Motor neuron (in vitro differentiated cells): ENCODE data around the gene MAML3. TPM values are rescaled to one million over a fixed set of nuclear protein-coding genes. Genes with fewer than 3 reads are reported as not detected.

ENCODE experiments used
- ATAC-seq, 8 experiments: fragments of 200-7000 bp; cut with Tn5 transposase; replicated peaks in 6 of 8; 2 replicates each; pipeline ENCODE4 v1.8.0; 2021; ENCODE audit warnings: mild to moderate bottlenecking in 8 of 8, moderate library complexity in 8 of 8
- H3K27ac ChIP-seq, 2 donors: fragments of 250-450 bp; sonication (Bioruptor Pico); 2 replicates each; pipeline ENCODE4 v1.9.0; 2021; ENCODE audit warnings: antibody characterized with exemption in 2 of 2, mild to moderate bottlenecking in 2 of 2, moderate library complexity in 1 of 2
- H3K4me1 ChIP-seq, 2 donors: fragments of 250-450 bp; sonication (Bioruptor Pico); replicated peaks in 1 of 2; 2 replicates each; pipeline ENCODE4 v1.6.1; 2021; ENCODE audit warnings: antibody characterized with exemption in 2 of 2, mild to moderate bottlenecking in 2 of 2, moderate library complexity in 1 of 2
- H3K4me3 ChIP-seq, 5 donors: fragments of 250-450 bp; sonication (Bioruptor Pico); 2 replicates each; pipeline ENCODE4 v1.9.0; 2021; ENCODE audit warnings: antibody characterized with exemption in 5 of 5, mild to moderate bottlenecking in 5 of 5, moderate library complexity in 4 of 5
- WGBS, 10 experiments: fragments of 450-650 bp; shearing (Covaris generic); methylation state at CpG; one replicate each; pipeline ENCODE4 v1.0.0; 2022; 5-methylcytosine and 5-hydroxymethylcytosine counted together
- in situ Hi-C, 9 experiments: fragments of 400-800 bp; cut with MboI; loops; one replicate each; pipeline ENCODE4 v1.15.0; 2021; ENCODE audit warnings: low sequenced_read_pairs in 9 of 9, low pct_unique_long_range_greater_than_20kb in 2 of 9; ENCODE audit not compliant: unreplicated experiment in 9 of 9
- total RNA-seq, 8 experiments: library from RNA; unstranded; fragments of 300-600 nt; gene quantifications; 2 replicates each; pipeline versions ENCODE4 v1.2.3 to v1.2.4, GENCODE V29; 2022

The MAML3 gene
- total RNA-seq, 8 experiments from 2014 or later: 1.7 to 24.0 (median 12.9) TPM

DNA sequence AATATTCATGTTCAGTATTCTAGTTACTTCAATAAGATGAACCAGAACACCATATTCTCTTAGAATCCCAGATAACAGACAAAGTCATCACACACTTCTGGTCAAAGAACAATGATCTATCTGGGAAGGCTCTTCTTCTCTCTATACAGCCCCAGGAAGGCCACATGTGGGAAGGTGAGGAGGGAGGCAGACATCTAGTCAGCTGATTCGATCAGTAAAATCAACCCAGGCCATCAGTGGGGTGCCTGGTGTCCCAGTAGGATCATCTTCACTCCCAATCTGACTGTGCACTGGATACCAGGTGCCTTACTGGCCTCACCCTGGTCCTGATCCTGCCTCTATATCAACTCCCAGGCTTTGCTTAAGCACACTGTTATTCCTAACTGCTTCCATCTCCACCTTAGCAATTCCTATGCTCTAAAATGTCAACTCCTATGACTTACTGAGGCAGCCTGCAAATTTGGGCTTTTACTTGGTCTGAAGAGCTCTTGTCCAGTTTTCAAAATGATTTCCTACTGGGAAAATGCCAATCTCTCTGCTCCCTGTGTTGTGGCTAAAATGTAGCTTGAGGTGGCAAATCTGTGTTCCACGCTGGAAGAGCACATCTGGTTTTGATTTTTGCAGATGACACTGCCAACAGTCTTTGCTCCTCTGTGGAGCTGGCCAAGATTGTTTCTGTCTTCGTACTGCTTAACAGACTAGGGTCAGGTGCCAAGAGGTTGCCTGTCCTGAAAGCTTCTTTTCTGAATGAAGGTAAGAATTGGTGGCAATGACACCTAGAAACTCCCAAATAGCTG lies 359.6 kb downstream of the MAML3 start:
- Histone ChIP-seq H3K4me3 (no peak overlapping the region), H3K27ac (no peak overlapping the region), H3K4me1 (peaks cover 27 to 32% of the 10 kb centered on the region in 2 donors)
- WGBS, 10 experiments: 16 to 100% (median 94%) methylated on average over 2 to 3 of the region's 3 CpGs; no CpG with 5 or more reads in 5 of the 10 experiments
- in situ Hi-C loops: no loop called here
- peak in 3 of 8 experiments; percentile 68 to 90 (median 86) for ATAC-seq

DNA sequence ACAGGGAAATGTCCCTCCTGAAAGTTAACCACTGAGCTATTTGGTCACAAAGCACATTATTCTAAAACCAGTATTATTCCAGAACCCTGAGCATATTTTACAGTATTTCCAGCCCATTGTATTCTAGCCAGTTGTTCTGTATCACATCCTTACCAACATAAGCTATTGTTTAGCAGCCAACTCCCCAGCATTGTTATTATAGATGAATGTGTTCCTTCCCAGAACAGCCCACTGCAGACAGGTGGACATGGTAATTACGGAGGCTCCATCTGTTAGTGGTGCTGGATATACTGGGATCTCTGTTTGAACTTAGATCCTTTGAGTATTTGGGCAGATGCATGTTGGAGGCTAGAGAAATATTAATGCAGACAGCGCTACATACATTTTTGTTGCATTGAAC lies 362.3 kb downstream of the MAML3 start:
- no peak for ATAC-seq
- Histone ChIP-seq H3K4me3 (no peak overlapping the region), H3K4me1 (peaks cover 27 to 33% of the 10 kb centered on the region in 2 donors), H3K27ac (no peak overlapping the region)
- WGBS, 10 experiments: 71 to 90% (median 88%) methylated on average over 1 to 2 of the region's 2 CpGs; no CpG with 5 or more reads in 6 of the 10 experiments
- in situ Hi-C loops: no loop called here

DNA sequence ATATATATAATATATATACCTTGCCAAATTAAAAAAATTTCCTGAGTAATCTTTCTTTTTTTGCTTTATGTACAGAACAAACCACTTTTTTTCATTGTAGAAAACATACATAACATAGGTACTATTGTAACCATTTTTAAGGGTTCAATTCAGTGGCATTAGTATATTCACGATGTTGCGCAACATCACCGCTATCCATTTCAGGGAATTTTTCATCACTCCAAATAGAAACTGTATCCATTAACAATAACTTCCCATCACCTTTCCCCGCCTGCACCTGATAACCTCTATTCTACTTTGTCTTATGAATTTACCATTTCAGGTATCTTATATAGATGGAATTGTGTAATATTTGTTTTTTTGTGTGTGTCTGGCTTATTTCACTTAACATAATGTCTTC lies 363.7 kb downstream of the MAML3 start:
- no peak overlapping the region for H3K4me3 ChIP-seq
- 83 to 100% (median 96%) methylated on average over 1 to 4 of the region's 4 CpGs; no CpG with 5 or more reads in 1 of the 10 experiments for WGBS, 10 experiments
- no peak for ATAC-seq
- peaks cover 35 to 36% of the 10 kb centered on the region in 2 donors for H3K4me1 ChIP-seq
- in situ Hi-C loops: no loop called here
- H3K27ac ChIP-seq: no peak overlapping the region

DNA sequence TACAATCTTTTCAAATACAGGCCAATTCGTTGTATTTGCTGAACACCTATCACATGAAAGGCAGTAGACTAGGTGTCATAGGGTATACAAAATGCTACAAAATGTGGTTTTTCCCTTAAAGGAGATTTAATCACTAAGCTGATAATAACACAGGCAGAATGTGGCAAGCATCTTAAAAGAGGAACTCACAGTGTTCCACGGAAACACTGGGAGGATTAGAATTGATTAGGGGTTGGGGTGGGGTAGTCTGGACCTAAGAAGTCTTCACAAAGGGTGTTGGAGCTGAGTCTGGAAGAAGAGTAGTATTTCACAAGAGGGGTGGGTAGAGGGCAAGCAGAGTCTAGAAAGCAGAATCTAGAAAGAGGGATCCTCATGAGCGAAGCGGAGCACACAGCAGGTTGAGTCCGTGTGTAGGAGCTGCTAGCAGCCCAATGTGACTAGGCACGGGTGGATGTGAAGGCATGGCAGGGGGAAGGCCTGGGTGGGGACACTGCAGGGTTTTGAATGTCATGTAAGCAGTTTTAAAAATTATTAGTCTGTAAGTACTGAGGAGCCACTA lies 364.8 kb downstream of the MAML3 start:
- in situ Hi-C loops: no loop called here
- H3K4me3 ChIP-seq: no peak overlapping the region
- peaks cover 35 to 40% of the 10 kb centered on the region in 2 donors for H3K4me1 ChIP-seq
- WGBS, 10 experiments: 14 to 100% (median 88%) methylated on average over 1 to 5 of the region's 6 CpGs; no CpG with 5 or more reads in 3 of the 10 experiments
- H3K27ac ChIP-seq: no peak overlapping the region
- ATAC-seq: no peak

GRCh38 chr4:139786494-139787354 lies 367.3 kb downstream of the MAML3 start:
- 31 to 100% (median 74%) methylated on average over 1 to 9 of the region's 12 CpGs for WGBS, 10 experiments
- Histone ChIP-seq H3K27ac (peak overlapping the region; percentile 30 to 42), H3K4me3 (peak overlapping the region in 1 of 5 donors; percentile 3), H3K4me1 (peaks cover 56% of the 10 kb centered on the region in 2 donors)
- in situ Hi-C loops: no loop called here
- peak in 5 of 8 experiments; percentile 40 to 76 (median 73) for ATAC-seq

DNA sequence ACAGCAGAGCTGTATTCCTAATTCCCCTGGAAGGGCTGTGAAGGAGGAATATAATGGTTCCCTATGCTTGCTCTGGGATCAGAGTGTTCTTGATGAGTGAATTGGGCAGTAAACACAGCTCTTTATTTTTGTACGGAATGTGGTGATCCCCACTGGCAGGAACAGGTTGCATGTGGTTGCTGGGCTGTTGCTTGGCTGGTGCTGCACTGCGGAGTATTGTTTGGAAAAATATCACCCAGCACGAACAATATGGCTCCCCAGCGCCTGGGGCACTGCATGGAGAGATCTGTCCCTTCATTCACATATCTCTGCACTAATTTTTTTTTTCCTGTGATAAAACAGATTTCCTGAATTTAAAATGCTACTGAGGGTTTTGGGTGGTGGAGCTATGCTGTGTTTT lies 368.6 kb downstream of the MAML3 start:
- Histone ChIP-seq H3K4me1 (peaks cover 56% of the 10 kb centered on the region in 2 donors), H3K27ac (peak overlapping the region in 1 of 2 donors; percentile 40), H3K4me3 (no peak overlapping the region)
- ATAC-seq: peak in 2 of 8 experiments; percentile 26 to 61
- in situ Hi-C loops: no loop called here
- 70 to 100% (median 89%) methylated on average over 1 to 4 of the region's 4 CpGs; no CpG with 5 or more reads in 1 of the 10 experiments for WGBS, 10 experiments

DNA sequence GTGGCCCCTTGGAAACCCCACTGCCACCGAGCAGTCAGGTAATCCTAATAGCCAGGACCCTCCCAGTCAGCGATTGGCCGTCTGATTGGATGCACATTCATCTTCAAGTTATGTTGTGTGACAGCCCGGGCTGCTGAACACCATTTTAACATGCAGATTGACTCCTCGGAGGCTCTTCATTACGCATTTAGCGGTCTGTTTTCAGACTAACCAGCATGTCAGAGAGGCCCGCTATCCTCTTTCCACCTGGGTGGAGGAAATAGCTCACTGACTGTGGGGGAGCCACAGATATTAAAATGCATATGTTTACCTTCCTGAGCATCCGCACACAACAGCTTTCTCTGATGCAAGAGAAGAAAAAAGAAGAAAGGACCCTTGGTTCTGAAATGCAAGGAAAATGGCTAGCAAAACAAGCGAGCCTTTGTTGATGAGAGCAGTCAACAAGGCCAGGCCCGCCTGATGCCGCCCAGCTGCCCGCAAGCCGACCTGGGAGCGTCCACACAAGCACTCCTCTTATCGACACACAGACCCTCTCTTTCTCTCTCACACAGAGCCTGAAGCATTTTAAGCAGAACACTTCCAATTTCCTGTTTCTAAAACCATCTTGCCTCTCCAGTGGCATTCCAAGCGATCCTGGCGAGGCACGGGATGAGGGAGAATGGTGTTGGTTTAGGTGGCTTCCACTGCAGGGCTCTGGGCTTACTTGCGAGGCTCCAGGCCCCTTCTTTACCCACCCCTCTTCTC lies 370.1 kb downstream of the MAML3 start:
- Histone ChIP-seq H3K4me3 (no peak overlapping the region), H3K4me1 (peaks cover 66 to 68% of the 10 kb centered on the region in 2 donors), H3K27ac (peak overlapping the region; percentile 62 to 69)
- in situ Hi-C loops: no loop called here
- peak in 5 of 8 experiments; percentile 49 to 72 (median 58) for ATAC-seq
- 29 to 86% (median 66%) methylated on average over 1 to 19 of the region's 20 CpGs; no CpG with 5 or more reads in 2 of the 10 experiments for WGBS, 10 experiments

DNA sequence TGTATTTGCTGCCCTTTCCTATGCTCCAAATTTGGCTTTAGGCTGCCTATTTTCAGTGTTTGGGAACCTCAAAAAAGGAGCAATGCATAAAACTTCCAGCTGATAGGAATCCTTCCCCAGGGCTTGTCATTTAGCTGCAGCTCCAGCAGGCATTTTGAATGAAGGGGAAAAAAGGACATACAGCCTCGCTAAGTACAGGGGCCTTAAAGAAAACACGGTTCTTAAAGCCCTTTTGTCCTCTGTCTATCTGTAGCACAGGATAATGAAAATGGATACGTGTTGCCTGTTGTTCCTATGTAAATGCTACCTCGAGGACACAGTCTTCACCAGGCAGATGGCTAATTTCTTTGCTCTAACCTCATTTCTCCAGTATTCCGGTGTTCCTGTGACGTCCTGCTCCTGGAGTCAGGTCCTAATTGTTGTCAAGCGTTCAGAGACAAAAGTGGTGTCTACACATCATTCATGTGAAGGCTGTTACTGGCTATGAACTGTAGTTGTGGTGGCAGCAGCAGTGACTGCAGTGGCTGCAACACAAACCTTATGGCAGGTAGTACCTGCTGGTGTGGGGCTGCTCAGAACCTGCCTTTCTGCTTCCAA lies 371.0 kb downstream of the MAML3 start:
- Histone ChIP-seq H3K27ac (peak overlapping the region; percentile 62 to 69), H3K4me3 (no peak overlapping the region), H3K4me1 (peaks cover 66 to 68% of the 10 kb centered on the region in 2 donors)
- in situ Hi-C loops: no loop called here
- peak in 5 of 8 experiments; percentile 33 to 51 (median 38) for ATAC-seq
- WGBS, 10 experiments: 0 to 70% (median 26%) methylated on average over 2 to 7 of the region's 7 CpGs

GRCh38 chr4:139781066-139781465 lies 372.9 kb downstream of the MAML3 start:
- WGBS, 10 experiments: 14 to 100% (median 67%) methylated on average over 1 to 3 of the region's 3 CpGs
- peaks cover 51 to 53% of the 10 kb centered on the region in 2 donors for H3K4me1 ChIP-seq
- in situ Hi-C loops: no loop called here
- H3K27ac ChIP-seq: no peak overlapping the region
- no peak for ATAC-seq
- no peak overlapping the region for H3K4me3 ChIP-seq

DNA sequence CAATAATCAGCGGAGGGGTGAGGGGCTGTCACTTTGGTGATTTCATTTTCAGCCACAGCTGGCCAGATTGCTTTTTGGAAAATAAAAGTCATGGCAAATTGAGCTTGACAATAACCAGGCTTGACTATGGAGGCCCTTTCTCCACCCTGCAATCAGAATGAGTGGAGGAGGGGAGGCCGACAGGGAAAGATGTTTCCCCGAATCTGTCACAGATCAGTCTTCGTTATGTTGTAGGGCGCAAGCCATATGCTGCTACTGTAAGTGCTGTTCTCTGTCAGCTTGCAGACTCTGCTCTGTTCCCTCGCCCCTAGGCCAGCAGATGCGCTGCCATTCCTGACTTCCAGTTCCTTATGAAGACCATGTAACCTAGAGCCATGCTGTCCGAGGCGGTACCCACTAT lies 374.3 kb downstream of the MAML3 start:
- 61 to 100% (median 75%) methylated on average over 1 to 6 of the region's 9 CpGs; no CpG with 5 or more reads in 4 of the 10 experiments for WGBS, 10 experiments
- in situ Hi-C loops: no loop called here
- Histone ChIP-seq H3K4me1 (peaks cover 39 to 45% of the 10 kb centered on the region in 2 donors), H3K4me3 (no peak overlapping the region), H3K27ac (peak overlapping the region in 1 of 2 donors; percentile 21)
- peak in 3 of 8 experiments; percentile 10 to 44 (median 41) for ATAC-seq

GRCh38 chr4:139777757-139778156 lies 376.2 kb downstream of the MAML3 start:
- H3K4me1 ChIP-seq: peaks cover 20 to 26% of the 10 kb centered on the region in 2 donors
- no peak overlapping the region for H3K27ac ChIP-seq
- H3K4me3 ChIP-seq: no peak overlapping the region
- WGBS, 10 experiments: 45 to 100% (median 96%) methylated on average over 1 to 3 of the region's 3 CpGs; no CpG with 5 or more reads in 3 of the 10 experiments
- in situ Hi-C loops: no loop called here
- no peak for ATAC-seq

GRCh38 chr4:139776235-139776634 lies 377.7 kb downstream of the MAML3 start:
- WGBS, 10 experiments: 42 to 100% (median 71%) methylated on average over 1 to 4 of the region's 4 CpGs; no CpG with 5 or more reads in 1 of the 10 experiments
- in situ Hi-C loops: no loop called here
- no peak for ATAC-seq
- peaks cover 12 to 18% of the 10 kb centered on the region in 2 donors for H3K4me1 ChIP-seq
- H3K27ac ChIP-seq: no peak overlapping the region
- H3K4me3 ChIP-seq: no peak overlapping the region
